ENCODE data around the gene KIF26A. TPM values are rescaled to one million over a fixed set of nuclear protein-coding genes. Genes with fewer than 3 reads are reported as not detected.

KIF26A gene
- total and polyA plus RNA-seq, 7 donors: 0.99 to 3.2 (median 1.8) TPM

GRCh38 chr14:104190396-104191000 is 52.1 kb downstream of the KIF26A start:
- Histone ChIP-seq H3K27ac (no peak overlapping the region), H3K9me3 (no peaks in the 10 kb centered on the region), H3K4me3 (no peak overlapping the region), H3K27me3 (ENCODE audit: insufficient read depth in 3 of 3, low read length in 2 of 3) (peaks cover 0 to 31% (median 7%) of the 10 kb centered on the region in 3 donors), H3K4me1 (no peaks in the 10 kb centered on the region), H3K36me3 (ENCODE audit: insufficient read depth in 1 of 2, low read depth in 1 of 2) (no peaks in the 10 kb centered on the region)
- 79 to 89% (median 84%) methylated on average over 12 of the region's 12 CpGs for WGBS, 3 donors
- no peak for DNase-seq
- intact Hi-C loops (cut with DNase I): no loop called here
- TF ChIP-seq CTCF (IDR thresholded peaks at IDR 0.05): no peak
- ATAC-seq: no peak

- intact Hi-C loops (cut with DNase I): no loop called here
- Histone ChIP-seq H3K9me3 (no peaks in the 10 kb centered on the region), H3K4me1 (no peaks in the 10 kb centered on the region), H3K27me3 (ENCODE audit: insufficient read depth in 3 of 3, low read length in 2 of 3) (peaks cover 0 to 33% (median 4%) of the 10 kb centered on the region in 3 donors), H3K4me3 (no peak overlapping the region), H3K36me3 (ENCODE audit: insufficient read depth in 1 of 2, low read depth in 1 of 2) (no peaks in the 10 kb centered on the region), H3K27ac (no peak overlapping the region)
- no peak for ATAC-seq
- TF ChIP-seq CTCF (IDR thresholded peaks at IDR 0.05): no peak
- DNase-seq: no peak
- 68 to 71% (median 68%) methylated on average over 20 to 21 of the region's 21 CpGs for WGBS, 3 donors
Observed at GRCh38 chr14:104191409-104191997, 53.1 kb downstream of the KIF26A start.

- no peak for ATAC-seq
- no peak overlapping the region for H3K27ac ChIP-seq
- no peak overlapping the region for H3K4me3 ChIP-seq
- intact Hi-C loops (cut with DNase I): no loop called here
- H3K4me1 ChIP-seq: no peaks in the 10 kb centered on the region
- H3K27me3 ChIP-seq (ENCODE audit: insufficient read depth in 3 of 3, low read length in 2 of 3): peaks cover 0 to 30% (median 5%) of the 10 kb centered on the region in 3 donors
- no peaks in the 10 kb centered on the region for H3K9me3 ChIP-seq
- no peak for DNase-seq
- WGBS, 3 donors: 83 to 89% (median 85%) methylated on average over 16 to 20 of the region's 20 CpGs
- H3K36me3 ChIP-seq (ENCODE audit: insufficient read depth in 1 of 2, low read depth in 1 of 2): no peaks in the 10 kb centered on the region
- TF ChIP-seq CTCF (IDR thresholded peaks at IDR 0.05): no peak
Observed at GRCh38 chr14:104192146-104192882, 53.9 kb downstream of the KIF26A start.

- Histone ChIP-seq H3K4me1 (no peaks in the 10 kb centered on the region), H3K27ac (no peak overlapping the region), H3K27me3 (ENCODE audit: insufficient read depth in 3 of 3, low read length in 2 of 3) (peaks cover 0 to 32% (median 5%) of the 10 kb centered on the region in 3 donors), H3K9me3 (no peaks in the 10 kb centered on the region), H3K36me3 (ENCODE audit: insufficient read depth in 1 of 2, low read depth in 1 of 2) (no peaks in the 10 kb centered on the region), H3K4me3 (no peak overlapping the region)
- ATAC-seq (no peak), DNase-seq (no peak)
- no peak for TF ChIP-seq CTCF (IDR thresholded peaks at IDR 0.05)
- 92 to 95% (median 93%) methylated on average over 9 to 10 of the region's 10 CpGs for WGBS, 3 donors
- intact Hi-C loops (cut with DNase I): no loop called here
Observed at GRCh38 chr14:104192883-104193245, 54.5 kb downstream of the KIF26A start.

Measured in psoas muscle (tissue), 8 donors.